Measurements from ENCODE around the gene EXOG. TPM values are rescaled to one million over a fixed set of nuclear protein-coding genes. Genes with fewer than 3 reads are reported as not detected.

EXOG gene, protein sequence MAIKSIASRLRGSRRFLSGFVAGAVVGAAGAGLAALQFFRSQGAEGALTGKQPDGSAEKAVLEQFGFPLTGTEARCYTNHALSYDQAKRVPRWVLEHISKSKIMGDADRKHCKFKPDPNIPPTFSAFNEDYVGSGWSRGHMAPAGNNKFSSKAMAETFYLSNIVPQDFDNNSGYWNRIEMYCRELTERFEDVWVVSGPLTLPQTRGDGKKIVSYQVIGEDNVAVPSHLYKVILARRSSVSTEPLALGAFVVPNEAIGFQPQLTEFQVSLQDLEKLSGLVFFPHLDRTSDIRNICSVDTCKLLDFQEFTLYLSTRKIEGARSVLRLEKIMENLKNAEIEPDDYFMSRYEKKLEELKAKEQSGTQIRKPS
- total RNA-seq = 13.5 TPM

DNA sequence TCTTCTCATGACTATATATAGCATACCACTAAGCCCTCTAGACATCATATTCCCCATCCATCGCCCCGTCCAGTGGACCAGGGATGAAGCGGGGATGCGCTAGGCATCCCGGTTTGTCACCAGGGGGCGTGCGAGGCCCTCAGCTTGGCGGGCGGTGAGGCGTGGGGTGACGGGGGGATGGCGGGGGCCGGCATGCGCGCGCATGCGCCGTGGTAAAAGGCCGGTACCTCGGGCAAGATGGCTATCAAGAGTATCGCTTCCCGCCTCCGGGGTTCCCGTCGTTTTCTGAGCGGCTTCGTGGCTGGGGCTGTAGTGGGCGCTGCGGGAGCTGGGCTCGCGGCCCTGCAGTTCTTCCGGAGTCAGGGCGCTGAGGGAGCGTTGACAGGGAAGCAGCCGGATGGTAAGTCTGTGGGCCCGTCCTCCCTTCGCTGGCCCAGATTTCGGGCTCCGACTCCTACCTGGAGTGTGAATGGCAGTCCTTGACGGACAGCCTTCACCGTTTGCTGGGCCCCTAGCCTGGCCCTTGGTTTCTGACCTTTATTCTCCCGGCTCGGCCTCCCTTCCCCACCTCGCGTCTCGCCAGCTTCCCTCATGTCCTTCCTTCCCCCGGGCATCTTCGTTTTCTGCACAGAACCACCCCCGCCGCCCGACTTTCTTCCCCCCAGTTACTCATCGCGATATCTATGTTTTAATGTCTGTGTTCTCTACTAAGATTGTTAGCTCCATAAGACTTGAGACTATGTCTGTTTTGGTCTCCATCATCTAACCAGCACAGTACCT is at the start of gene EXOG:
TSS of gene EXOG (plus strand) at position 210 of the 780 bp plus-strand sequence. CDS start at position 238, 28 bp downstream.

DNA sequence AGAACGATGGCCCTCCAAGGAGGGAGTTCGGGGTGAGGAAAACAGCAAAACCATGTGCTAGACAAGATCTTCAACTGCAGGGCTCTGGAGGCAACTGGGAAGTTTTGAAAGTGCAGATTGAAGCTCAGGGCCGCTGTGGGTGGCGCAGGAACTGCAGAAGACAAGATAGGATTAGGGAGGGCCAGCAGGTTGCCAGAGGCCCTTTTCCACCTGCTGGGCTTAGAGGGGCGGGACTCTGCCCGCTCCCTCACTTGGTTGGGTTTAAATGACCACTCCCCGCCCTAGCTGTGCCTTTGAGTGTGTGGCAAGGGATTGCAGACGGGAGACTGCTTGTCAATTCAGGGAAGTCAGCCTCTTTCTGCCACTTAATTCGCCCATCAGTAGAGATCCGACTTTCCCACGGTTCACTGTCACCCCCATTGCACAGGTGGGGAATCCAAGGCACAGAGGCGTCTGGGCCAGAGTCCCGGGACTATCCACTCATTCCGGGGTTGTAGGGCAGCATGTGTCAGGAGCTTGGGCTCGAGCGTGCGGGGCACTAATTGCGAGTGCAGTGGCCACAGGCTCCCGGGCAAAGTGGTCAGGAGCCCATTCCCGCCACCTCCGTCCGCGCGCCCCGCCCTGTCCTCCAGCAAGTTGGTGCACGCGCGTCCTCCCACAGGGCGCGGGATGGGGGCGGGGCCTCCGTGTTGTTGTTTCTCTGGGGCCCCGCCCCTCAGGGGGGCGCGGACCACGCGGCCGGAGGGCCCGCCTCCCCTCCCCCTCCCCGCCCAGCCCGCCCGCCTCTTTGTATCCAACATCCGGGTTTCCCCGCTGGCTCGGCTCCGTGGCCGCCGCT is 42.8 kb upstream of the EXOG start, which contains the start of gene ACVR2B:
TSS of gene ACVR2B (plus strand) at position 816 of the 838 bp plus-strand sequence. CDS start 433 bp downstream, outside the sequence.

Small RNA genes lying within 50 kb of the gene (small RNA-seq; reads per million reads assigned to genes)
- gene RF00019 (ENCODE audit: low replicate concordance) = not detected

Other genes with a start within 250 kb of the EXOG start
- gene SLC22A13, start 230.5 kb upstream of the EXOG start, total RNA-seq = 6.1 TPM
- gene SLC22A14, start 214.0 kb upstream of the EXOG start, total RNA-seq = 1.7 TPM
- 14.3 TPM for gene XYLB, start 149.6 kb upstream of the EXOG start, total RNA-seq
- 24.1 TPM for gene ACVR2B, start 42.5 kb upstream of the EXOG start, total RNA-seq
- gene SCN5A, start 153.3 kb downstream of the EXOG start, total RNA-seq = 0.76 TPM